Neural cell (in vitro differentiated cells): ENCODE results near the gene EPC1.

Source experiments
- EP300 ChIP-seq: fragments of 450-650 bp; conservative IDR thresholded peaks from 2 replicates; pipeline ENCODE4 v1.6.1; 2014; ENCODE audit warnings: antibody characterized with exemption, mild to moderate bottlenecking, moderate library complexity; ENCODE audit not compliant: poor library complexity, severe bottlenecking
- EZH2 ChIP-seq: fragments of 200-600, 300-800 bp; shearing (Covaris generic), sonication (generic); IDR thresholded peaks from 2 replicates; pipeline ENCODE4 v1.6.1; 2014; ENCODE audit warnings: antibody characterized with exemption, low read length, borderline replicate concordance, mild to moderate bottlenecking; ENCODE audit not compliant: insufficient read depth, poor library complexity, severe bottlenecking
- MXI1 ChIP-seq: fragments of 450-650 bp; conservative IDR thresholded peaks from 2 replicates; pipeline ENCODE4 v1.6.1; 2014; ENCODE audit warnings: antibody characterized with exemption, mild to moderate bottlenecking; ENCODE audit not compliant: poor library complexity, severe bottlenecking
- POLR2AphosphoS5 ChIP-seq: IDR thresholded peaks from 2 replicates; pipeline ENCODE4 v1.6.1; 2012
- RAD21 ChIP-seq: fragments of 450-650 bp; conservative IDR thresholded peaks from 2 replicates; pipeline ENCODE4 v1.6.1; 2014; ENCODE audit warnings: antibody characterized with exemption, mild to moderate bottlenecking, moderate library complexity
- SMC3 ChIP-seq: fragments of 450-650 bp; conservative IDR thresholded peaks from 2 replicates; pipeline ENCODE4 v1.6.1; 2014; ENCODE audit warnings: antibody characterized with exemption, mild to moderate bottlenecking, moderate library complexity; ENCODE audit not compliant: poor library complexity
- TAF1 ChIP-seq: IDR thresholded peaks from 2 replicates; pipeline ENCODE4 v1.6.1; 2012; ENCODE audit warnings: low read depth
- TF ChIP-seq, protein P1 (sequence below): fragments of 450-650 bp; IDR thresholded peaks from 2 replicates; pipeline ENCODE4 v1.5.1; 2014; ENCODE audit warnings: antibody characterized with exemption, mild to moderate bottlenecking, moderate library complexity; ENCODE audit not compliant: poor library complexity, severe bottlenecking
- TF ChIP-seq, protein P2 (sequence below): IDR thresholded peaks from 2 replicates; pipeline ENCODE4 v1.6.1; 2012; ENCODE audit warnings: borderline replicate concordance

DNA sequence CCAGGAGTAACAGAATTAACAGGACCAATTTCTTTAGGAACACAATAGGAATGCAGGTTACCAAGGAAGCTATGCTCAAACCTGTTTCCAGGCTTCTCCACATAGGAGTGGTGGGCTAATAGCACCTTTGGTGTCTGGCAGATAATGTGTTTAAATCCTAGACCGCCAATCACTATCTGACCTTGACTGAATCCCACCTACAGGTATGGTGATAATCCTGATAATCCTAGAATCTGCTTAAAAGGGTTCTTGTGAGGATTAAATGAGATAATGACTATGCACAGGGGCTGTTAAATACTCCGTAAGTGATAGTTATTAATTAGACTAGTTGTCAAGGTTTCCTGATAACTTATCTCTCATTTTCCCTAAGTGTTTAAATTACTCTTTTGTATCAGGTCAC is 81.2 kb downstream of the EPC1 start:
- TF ChIP-seq, protein P1, sequence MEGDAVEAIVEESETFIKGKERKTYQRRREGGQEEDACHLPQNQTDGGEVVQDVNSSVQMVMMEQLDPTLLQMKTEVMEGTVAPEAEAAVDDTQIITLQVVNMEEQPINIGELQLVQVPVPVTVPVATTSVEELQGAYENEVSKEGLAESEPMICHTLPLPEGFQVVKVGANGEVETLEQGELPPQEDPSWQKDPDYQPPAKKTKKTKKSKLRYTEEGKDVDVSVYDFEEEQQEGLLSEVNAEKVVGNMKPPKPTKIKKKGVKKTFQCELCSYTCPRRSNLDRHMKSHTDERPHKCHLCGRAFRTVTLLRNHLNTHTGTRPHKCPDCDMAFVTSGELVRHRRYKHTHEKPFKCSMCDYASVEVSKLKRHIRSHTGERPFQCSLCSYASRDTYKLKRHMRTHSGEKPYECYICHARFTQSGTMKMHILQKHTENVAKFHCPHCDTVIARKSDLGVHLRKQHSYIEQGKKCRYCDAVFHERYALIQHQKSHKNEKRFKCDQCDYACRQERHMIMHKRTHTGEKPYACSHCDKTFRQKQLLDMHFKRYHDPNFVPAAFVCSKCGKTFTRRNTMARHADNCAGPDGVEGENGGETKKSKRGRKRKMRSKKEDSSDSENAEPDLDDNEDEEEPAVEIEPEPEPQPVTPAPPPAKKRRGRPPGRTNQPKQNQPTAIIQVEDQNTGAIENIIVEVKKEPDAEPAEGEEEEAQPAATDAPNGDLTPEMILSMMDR: no peak
- TF ChIP-seq POLR2AphosphoS5 (no peak), EZH2 (no peak), EP300 (no peak), SMC3 (no peak), RAD21 (no peak), MXI1 (no peak), TAF1 (no peak)
- TF ChIP-seq, protein P2, sequence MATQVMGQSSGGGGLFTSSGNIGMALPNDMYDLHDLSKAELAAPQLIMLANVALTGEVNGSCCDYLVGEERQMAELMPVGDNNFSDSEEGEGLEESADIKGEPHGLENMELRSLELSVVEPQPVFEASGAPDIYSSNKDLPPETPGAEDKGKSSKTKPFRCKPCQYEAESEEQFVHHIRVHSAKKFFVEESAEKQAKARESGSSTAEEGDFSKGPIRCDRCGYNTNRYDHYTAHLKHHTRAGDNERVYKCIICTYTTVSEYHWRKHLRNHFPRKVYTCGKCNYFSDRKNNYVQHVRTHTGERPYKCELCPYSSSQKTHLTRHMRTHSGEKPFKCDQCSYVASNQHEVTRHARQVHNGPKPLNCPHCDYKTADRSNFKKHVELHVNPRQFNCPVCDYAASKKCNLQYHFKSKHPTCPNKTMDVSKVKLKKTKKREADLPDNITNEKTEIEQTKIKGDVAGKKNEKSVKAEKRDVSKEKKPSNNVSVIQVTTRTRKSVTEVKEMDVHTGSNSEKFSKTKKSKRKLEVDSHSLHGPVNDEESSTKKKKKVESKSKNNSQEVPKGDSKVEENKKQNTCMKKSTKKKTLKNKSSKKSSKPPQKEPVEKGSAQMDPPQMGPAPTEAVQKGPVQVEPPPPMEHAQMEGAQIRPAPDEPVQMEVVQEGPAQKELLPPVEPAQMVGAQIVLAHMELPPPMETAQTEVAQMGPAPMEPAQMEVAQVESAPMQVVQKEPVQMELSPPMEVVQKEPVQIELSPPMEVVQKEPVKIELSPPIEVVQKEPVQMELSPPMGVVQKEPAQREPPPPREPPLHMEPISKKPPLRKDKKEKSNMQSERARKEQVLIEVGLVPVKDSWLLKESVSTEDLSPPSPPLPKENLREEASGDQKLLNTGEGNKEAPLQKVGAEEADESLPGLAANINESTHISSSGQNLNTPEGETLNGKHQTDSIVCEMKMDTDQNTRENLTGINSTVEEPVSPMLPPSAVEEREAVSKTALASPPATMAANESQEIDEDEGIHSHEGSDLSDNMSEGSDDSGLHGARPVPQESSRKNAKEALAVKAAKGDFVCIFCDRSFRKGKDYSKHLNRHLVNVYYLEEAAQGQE: no peak
